Stimulated activated CD8-positive, alpha-beta memory T cell treated with anti-CD3 and anti-CD28 coated beads, Interleukin-15, amount 100 ng/mL, for 24 hours (primary cell): ENCODE results near the gene EEF1AKMT3.

Experiments
- DNase-seq: peaks from one replicate; pipeline ENCODE4 v3.0.0-alpha.2; 2020; ENCODE audit warnings: low read depth

EEF1AKMT3 gene

DNA sequence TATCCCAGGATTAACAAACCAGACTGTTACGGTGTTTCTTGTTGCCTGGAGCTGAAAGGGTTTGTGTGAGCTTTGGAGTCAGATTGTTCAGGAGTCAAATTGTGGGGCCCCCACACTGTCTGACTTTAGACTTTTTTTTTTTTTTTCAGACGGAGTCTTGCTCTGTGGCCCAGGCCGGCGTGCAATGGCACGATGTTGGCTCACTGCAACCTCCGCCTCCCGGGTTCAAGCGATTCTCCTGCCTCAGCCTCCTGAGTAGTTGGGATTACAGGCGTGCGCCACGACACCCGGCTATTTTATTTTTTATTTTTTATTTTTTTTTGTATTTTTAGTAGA is 11.0 kb downstream of the EEF1AKMT3 start:
- DNase-seq = no peak

GRCh38 chr12:57783861-57784260 is 11.4 kb downstream of the EEF1AKMT3 start:
- DNase-seq = no peak

DNA sequence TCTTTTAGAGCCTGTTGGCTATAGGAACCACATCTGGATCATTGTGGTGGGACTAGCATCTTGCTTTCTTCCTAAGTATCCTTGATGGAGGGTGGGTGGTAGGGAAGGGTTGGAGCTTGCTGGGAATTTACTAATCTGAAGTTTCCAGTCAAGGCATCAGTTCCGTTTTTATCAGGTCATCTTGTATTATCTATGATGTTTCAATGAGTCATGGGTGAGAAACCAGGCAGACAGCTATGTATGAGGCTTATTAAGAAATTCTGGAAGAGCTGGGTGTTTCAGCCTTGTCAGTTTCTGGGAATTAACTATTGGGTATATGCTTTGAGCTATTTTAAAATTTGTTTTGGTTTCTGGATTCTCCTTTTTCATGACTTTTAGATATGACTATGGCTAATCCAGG is 21.5 kb downstream of the EEF1AKMT3 start:
- no peak for DNase-seq

DNA sequence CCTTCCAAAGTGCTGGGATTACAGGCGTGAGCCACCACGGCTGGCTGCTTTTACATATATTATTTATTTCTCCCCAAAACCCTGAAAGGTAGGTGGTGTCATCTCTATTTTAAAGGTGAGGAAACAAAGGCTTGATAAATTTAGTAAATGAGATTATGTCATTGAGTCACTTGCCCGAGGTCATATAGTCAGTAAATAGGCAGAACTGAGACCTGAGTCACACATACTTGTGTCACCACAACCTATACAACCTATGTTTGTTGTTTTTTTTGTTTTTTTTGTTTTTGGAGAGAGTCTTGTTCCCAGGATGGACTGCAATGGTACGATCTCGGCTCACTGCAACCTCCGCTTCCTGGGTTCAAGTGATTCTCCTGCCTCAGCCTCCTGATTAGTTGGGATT is 22.9 kb downstream of the EEF1AKMT3 start:
- DNase-seq = no peak

- no peak for DNase-seq
Measured at GRCh38 chr12:57796996-57797395, 24.6 kb downstream of the EEF1AKMT3 start.

- DNase-seq = no peak
Measured at GRCh38 chr12:57797933-57798332, 25.5 kb downstream of the EEF1AKMT3 start.

DNA sequence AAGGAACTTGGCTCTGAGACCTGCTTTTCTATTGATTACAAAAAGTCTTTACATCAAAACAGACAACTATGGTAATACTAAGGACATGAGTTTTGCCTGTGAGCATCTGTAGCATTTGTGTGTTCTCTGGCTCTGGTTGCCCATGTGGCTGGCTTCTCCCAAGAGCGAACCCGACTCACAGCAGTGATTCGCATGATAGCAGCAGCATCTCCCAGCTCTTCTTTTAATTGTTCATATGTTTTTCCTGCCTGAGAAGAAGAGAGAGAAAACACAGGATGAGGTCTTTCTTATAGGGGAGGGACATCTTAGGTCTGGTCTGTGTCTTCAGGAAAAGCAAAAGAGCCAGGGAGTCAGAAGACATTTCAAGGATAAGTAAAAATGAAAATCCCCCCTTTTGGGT is 28.6 kb downstream of the EEF1AKMT3 start:
- DNase-seq = no peak

GRCh38 chr12:57802607-57803006 is 30.2 kb downstream of the EEF1AKMT3 start:
- no peak for DNase-seq

DNA sequence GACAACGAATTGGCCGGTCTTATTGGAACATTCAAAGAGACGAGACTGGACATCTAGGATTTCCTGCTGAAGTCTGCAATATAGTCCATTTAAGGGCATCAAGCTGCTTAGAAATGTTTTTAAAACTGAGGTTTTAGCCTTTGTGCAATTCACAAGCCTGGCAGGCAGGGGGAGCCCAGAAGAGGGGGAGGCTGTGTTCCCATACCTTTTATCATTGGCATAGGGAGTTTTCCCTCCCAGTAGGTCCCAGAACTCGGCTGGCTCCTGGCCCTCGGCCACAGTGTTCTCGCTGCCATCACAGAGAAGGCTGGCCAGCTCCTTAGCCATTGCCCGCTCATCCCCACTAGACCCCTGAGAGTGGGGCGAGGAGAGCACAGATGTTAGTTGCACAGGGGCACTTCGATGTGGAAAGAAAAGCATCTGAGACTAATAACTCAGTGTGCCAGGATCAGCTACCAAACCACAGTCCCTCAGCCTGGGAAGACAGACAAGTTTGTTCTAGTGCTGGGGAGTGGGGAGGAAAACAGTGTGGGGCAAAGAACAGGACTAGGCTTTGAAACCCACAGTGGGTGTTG is 31.0 kb downstream of the EEF1AKMT3 start:
- DNase-seq = no peak

DNA sequence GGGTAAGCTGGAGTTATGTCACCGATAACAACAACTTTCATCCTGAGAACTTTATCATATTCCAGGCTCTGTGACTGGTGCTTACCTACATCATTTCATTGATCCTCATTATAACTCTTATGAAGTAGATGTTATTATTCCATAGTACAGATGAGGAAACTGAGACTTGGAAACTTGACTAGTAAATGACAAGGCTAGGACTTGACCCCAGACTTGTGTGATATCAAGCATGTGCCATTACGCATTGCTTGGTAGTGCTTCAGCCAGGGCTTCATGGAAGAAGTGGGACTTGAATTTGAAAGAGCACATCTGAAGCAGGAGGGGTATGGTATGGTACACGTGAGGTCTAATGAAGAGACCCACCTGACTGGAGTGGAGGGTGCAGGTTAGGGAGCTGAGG is 34.3 kb downstream of the EEF1AKMT3 start:
- DNase-seq = no peak

GRCh38 chr12:57807285-57807684 is 34.9 kb downstream of the EEF1AKMT3 start:
- DNase-seq = no peak

DNA sequence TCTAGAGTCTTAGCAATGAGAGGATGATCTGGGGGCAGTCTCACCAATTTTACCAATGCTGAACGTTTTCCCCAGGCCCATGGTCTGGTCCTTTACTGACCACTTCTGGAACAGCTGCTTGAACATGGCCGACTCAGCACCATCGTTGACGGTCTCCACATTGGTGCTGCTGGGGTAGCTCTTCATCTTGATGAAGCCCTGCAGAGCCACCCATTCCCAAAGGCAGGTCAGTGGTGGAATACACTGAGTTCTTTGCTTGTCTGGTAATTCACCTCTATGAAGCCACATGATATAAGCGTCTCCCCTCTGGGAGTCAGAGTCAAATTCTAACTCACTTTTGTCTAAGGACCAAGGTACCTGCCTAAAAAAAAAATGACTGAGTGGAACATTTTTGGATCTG is 35.9 kb downstream of the EEF1AKMT3 start:
- no peak for DNase-seq

- DNase-seq = no peak
Measured at GRCh38 chr12:57809425-57809824, 37.0 kb downstream of the EEF1AKMT3 start.

GRCh38 chr12:57810450-57810849 is 38.0 kb downstream of the EEF1AKMT3 start:
- DNase-seq = no peak

DNA sequence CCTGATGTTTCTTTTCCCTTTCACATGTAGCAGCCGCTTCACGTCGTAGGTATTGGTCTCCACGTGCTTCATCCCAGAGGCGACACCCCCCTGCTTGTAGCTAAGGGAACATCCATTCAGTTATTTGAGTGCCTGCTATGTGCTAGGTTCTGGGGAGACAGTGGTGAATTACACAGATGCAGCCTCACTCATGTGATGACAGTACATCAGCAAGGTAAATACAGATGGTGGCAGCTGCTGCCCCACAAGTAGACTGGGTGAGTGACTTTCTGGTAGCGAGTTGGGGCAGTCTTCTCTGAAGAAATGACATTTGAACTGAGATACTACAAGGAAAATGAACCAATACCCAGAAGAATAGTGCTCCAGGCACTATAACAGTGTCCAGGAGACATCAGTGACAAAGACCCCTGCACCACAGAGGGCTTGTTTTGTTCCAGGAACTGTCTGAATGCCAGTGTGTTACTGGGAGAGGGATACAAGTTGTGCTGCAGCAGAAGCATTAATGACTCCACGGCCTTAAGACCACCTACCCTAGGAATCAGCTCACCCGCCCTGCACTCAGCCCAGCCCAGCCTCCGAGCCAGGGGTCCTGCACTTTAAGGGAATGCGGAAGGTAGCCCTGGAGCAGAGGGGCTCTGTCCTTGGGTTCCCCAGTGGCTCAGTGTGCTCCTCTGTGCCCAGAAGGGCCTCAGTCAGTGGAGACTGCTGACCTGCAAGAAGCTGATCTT is 38.8 kb downstream of the EEF1AKMT3 start:
- no peak for DNase-seq

DNA sequence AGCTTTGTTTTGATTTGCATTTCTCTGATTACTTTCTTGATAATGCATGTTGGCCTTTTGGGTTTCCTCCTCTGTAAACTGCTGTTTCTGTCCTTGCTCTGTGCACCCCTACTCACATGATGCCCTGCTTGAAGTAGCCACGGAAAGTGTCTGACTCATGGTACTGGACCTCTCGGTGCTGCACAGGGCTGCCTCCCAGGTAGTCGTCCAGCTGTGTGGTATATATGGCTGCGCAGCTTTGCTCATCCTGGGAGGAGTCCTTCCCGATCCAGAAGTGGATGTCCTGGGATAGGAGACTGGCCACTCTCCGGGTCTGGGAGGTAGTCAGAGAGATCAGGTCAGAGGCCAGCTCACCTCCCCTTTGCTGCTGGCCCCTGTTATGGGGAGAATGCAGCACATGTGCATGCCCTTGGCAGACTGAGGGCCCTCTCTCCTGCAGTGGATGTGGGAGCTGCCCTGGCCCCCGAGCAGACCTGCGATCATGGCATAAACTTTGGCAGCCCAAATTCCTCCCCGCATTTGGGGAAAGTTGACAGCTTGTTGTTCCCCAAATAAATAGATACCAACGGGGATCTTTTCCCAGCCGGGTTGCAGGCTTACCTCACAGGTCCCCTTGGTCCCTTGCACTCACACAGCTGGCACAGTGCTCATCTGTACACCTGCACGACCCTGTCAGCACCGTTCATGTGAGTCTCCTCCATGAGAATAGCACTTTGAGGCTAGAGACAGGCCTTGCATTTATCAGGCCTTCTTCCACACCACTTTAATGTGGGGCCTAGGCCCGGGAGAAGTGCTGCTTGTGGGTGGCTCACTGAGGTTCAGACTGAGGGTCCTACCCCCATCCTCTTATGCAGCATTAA is 40.9 kb downstream of the EEF1AKMT3 start:
- DNase-seq = no peak

DNA sequence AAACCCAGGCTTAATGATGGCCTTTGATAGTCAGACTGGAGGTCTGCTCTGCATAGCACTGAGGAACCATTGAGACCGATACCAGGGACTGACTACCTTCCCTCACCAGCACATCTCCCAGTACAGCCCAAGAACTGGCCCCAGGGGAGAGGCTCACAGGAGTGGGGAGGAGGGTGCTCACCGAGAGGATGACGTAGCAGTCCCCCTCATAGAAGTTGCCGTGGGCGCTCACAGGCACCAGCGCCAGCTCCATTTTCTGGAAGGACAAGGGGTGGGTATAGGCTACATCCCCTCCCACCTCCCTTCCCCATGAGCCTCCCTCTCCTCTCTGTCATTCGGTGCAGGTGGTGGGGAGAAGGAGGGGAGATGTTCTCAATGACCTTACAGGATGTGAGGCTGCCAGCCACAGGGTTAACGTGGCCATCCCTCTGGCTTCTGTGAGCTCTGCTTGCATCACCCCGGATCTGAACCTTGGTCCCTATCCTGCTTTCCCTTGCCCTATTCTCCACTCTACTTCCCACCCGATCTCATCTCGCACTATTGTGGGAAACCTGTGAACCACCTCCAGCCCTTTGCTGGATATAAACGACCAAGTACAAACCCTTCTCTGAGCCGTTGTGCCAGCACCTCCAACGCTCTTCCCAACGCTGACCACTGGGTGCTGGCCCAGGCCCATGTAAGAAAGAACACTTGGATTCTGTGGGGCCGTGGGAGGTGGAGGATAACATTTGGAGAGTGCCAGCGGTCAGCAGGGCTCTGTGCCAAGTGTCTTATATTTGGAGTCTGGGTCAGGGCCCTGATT is 41.8 kb downstream of the EEF1AKMT3 start:
- DNase-seq = no peak

DNA sequence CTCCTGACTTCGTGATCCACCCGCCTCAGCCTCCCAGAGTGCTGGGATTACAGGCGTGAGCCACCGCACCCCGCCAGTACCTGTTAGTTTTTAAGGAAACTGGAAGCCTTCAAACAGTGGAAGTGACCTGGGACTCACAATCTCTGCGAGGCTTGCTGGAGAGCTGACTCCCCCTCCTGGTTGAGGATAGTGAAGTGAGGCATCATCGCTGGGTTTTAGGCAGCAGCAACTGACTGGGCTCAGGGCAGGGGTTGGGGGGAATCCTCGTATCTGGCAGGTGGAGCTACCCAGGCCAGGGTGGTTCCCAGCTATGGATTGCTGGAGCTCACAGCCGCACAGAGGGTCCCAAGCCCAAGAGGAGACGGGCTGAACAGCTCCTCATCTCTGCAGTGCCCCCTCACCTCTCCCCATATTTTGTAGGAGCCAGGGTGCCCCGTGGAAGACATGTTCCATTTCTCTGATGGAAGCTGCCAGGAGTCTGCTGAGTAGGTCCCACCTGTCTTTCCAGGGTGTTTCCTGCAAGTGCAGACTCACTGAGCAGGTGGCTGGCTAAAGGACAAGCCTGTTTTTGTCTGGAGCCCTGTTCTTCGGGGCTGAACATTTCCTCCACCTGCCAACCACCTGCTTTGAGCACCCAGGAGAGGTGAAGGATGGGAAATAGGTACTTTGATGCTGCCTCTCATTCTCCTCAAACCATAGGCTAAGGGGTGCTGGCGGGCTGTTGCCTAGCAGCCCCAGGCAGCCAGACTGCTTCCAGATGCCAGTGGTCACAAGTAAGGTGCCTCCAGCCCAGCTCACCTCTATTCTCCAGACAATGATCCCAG is 43.0 kb downstream of the EEF1AKMT3 start:
- DNase-seq = no peak

GRCh38 chr12:57816001-57816854 is 43.8 kb downstream of the EEF1AKMT3 start:
- no peak for DNase-seq

DNA sequence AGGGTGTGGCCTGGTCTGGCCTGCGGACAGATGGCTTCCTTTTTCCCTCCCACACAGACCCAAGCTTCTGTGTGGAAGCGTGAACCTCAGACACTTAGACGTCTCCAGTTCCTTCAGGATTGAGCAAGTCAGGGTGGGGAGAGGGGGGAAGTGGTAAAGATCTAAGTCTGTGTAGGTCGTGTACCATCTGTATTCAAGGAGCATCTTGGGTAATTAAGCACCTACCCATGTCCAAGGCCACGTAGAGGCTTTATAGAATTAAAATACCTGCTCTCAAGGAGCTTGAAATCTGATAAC is 44.4 kb downstream of the EEF1AKMT3 start:
- DNase-seq = no peak
